Fibroblast of skin of right quadriceps (primary cell): ENCODE results near the gene CSGALNACT2.
A peak's percentile ranks its signal among the peaks of the same experiment; 100 is the strongest.

Experiments
- DNase-seq: peaks from one replicate; pipeline ENCODE4 v3.0.0-alpha.2; 2013

CSGALNACT2 gene

DNA sequence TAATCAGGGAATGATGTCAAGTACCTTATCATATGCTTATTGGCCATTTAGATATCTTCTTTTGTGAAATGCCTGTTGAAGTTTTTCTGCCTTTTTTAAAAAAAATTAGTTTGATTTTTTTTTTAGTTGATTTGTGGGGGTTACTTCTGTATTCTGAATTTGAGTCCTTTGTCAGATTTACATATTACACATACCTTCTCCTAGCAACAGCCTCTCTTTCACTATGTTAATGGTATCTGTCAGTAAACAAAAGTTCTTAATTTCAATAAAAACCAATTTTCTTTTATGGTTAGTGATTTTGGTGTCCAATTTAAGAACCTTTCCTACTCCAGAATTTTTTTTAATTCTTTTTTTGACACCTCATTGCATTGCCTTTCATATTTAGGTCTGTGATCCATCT, 52.0 kb downstream of the CSGALNACT2 start:
- DNase-seq: no peak

DNA sequence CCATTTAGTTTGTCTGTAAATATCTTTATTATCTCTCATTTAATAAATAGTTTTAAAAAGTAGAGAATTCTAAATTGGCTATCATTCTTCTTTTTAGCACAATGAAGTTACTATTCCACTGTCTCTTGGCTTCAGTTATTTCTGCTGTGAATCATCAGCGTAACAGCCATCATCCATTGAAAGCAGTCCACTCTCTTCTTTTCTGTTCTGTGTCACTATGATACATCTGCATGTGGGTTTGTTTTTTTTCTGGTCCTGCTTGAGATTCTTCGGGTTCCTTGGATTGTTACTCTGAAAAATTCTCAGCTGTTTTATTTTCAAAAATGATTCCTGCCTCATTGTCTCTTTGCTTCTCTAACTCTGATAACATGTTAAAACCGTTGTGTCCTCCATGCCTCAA, 52.5 kb downstream of the CSGALNACT2 start:
- no peak for DNase-seq

DNA sequence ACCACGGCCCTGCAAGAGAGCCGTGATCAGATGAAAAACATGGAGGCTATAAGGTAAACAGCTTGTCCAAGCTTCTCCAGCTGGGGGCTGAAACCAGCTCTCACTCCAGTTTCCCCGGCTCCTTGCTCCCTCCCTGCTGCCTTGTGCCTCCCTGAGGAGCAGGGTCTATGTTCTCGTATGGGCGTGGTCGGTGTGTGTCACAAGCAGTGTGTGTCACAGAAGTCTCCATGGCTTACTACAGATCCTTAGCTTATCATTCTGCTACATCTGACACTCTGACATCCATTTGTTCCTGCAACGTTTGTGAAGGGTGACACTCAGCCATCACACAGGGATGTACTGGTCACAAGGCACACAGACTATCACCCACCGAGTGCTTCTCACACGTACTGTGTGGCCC, 54.6 kb downstream of the CSGALNACT2 start:
- DNase-seq: no peak

DNA sequence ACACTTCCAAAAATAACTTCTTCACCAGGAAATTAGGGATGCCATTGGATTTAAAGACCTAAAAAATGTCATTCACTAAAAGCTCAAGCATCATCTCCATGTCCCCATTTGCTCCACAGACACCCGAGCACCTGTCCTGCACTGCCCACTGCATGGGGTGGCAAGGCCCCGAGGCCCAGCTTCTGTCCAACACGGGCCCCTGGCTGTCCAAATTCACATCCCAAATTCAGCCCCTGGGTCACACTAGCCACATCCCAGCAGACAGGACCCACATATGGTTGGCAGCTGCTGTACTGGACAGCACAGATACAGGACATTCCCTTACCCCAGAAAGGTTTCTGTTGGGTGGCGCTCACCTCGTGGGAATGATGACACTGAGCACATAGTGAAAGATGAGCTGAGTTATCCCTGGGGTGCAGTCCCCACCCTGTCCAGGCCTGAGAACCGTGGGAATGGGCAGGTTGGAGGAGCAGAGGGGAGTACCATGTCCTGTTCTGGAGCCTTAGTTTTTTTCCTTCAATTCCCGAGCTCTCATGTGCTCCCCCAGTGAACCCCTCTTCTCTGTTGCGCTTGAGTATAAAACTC, 55.3 kb downstream of the CSGALNACT2 start:
- no peak for DNase-seq

DNA sequence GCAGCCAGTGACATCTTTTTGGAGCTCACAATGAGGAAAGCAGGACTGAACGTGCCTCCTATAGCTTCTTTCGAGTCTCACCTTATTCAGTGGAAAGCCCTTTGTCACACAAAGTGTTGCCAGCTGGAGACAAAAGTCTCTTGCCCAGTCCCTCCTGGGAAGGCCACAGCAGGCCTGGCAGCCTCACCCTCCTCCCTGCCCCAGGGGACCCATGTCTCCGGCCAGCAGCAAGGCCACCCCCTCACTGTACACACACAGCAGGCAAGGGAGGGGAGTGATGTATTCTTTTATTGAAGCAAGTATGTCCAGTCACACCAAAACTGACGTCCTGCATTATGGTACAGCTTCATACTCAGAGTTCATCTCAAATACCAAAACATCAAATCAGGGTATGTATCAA, 56.0 kb downstream of the CSGALNACT2 start:
- DNase-seq: no peak

DNA sequence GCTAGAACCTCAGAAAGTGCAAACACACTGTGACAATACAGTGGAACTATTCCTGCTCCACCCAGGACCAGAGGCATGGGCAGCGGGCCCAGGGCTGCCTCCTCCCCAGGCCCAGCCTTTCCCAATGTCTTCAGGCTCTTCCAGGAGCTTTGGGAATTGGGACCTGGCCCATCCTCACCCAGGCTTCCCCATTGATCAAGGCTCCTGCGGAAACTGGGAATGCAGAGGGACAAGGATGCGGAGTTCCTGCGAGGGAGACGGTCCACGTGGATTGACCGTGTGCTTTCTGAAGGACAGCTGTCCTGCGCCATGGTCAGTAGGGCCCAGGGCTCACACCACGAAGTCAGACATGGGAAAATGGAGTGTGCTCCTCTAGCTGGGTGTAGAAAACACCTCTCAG, 56.6 kb downstream of the CSGALNACT2 start:
- DNase-seq: no peak

DNA sequence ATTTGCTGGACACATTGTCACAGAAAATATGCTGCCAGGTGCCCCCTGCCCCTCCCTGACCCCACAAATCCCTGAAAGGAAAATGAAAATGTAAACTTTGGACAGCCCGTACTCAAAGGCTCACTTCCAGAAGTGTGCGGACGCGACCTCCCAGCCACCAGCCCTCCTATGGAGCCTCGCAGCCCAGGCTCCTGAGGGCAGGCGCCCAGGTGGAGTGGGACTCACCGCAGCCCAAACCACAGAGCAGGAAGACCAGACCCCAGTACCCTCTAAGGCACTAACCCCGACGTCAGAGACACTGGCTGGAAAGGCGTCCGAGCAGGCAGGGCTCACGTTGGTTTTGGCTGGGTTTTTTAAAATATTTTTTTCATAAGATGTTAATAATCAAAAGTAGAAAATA, 57.3 kb downstream of the CSGALNACT2 start:
- no peak for DNase-seq

DNA sequence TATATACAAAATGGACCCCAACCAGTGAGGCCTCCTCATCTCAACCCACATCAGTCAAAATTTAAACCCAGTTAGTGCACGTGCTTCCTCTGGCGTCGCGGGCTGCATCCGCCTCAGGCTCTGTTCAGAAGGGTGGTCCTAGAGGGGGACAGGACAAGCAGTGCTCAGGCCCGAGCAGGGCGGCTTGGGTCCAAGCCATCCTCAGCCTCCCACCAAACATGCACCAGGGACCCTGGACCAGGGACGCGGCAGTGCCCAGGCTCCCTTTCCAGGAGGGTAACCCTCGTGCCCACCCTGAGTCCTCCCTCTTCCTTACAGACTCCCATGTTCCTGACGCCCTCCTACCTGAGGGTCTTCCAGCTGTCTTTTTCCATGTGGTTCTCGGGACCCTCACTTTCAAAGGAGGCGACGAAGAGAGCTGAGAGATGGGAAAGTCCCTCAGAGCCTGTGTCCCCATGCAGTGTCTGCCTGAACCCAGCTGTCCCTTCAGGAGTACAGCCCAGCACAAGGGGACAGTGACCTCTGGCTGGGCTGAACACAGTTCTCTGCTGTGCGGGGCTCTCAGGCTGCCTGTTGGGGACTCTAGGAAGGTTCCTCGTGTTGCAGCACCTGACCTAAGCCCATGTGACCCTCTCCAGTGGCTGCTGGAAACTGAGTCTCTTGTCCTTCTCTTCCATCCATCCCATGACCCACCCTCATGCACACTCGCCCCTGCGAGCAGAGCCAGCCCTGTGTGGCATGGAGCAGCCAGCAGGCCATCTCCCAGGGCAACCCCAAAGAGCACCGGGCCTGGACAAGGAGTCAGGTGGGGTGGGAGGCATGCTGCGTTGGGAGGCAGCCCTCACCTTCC, 58.1 kb downstream of the CSGALNACT2 start:
- DNase-seq: no peak

DNA sequence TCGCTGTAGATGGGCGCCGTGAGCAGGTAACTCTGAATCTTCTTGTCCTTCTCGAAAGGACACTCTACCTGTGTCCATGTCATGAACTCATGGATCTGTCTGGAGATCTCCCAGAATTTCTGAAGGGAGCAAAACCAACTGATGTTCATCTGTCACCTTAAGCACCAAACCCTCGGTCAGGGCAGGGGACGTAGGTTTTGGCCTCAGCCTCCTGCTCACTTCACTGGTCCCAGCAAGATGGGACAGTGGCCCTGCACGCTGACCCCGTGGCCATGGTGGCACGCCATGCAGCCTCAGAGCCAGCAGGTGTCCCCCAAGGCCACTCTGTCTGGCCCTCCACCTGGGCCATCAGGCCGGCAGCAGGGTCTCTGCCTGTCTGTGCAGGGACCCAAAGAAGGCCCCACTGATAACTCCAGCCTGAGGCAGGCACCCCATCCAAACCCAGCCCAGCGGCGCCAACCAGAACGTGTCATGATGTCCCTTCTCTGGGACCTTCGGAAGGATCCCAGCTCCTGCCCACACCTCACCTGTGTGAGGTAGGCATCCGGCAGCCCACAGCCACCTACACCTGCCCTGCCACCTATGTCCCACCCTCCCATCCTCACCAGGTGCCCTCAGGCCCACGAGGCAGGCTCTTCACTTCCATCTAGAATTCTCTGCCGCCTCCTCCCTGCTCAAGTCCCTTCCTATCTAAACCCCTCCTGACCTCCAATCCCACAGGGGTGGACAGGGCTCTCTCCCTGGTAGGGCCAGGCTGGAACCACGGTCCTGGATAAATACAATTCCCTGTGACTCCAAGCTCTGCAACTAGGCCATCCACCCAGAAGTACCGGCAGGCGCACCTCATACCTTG, 59.0 kb downstream of the CSGALNACT2 start:
- no peak for DNase-seq

DNA sequence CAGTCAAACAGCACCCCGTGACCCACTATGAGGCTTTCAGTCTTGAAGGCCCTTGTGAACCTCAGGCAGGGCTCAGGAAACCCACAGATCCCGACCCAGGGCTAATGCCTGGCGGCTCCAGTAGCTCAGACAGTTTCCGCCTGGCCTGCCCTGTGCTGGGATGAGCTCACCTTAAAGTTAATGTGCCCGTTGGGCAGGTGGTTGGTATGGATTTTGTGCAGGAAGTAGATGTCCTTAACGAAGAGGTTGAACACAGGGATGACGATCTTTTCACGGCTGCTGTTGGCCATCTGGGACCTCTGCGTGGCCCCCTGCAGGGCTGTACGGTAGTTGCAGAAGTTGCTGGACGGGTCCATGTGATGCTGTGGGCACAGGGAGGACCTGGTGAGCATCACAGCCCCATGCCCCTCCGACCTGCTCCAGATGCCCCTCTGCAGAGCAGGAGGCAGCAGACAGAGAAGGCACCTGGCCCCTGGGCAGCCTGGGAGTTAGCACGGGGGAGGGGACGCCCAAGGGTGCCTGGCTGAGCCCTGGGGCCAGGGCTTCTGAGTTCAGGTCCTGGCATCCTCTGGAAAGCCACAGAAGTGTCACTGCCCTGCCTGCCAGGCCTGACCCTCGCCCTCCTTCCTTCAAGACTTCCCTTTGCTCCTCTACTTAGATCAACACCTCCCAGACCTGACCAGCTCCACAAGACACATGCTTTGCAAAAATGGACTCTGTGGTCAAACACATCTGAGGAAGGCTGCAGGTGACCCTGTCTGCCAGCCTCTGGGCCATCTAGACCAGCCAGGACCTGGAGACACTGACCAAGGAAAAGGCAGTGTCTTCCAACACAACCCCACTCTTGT, 59.8 kb downstream of the CSGALNACT2 start:
- no peak for DNase-seq

DNA sequence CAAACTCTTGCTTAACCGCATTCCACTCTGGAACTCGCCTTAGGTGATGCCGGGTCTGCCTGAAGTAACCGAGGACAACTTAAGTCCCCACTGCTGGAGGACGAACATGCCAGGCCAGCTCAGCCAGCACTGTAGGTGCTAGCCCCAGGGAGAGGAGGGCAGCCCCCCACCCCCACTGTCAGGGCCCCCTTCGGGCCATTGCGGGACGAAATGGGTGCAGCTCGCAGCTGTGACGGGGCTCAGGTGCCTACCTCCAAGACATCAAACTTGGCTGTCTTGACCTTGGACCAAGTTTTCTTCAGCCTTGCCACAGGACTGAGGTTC, 60.4 kb downstream of the CSGALNACT2 start:
- no peak for DNase-seq

DNA sequence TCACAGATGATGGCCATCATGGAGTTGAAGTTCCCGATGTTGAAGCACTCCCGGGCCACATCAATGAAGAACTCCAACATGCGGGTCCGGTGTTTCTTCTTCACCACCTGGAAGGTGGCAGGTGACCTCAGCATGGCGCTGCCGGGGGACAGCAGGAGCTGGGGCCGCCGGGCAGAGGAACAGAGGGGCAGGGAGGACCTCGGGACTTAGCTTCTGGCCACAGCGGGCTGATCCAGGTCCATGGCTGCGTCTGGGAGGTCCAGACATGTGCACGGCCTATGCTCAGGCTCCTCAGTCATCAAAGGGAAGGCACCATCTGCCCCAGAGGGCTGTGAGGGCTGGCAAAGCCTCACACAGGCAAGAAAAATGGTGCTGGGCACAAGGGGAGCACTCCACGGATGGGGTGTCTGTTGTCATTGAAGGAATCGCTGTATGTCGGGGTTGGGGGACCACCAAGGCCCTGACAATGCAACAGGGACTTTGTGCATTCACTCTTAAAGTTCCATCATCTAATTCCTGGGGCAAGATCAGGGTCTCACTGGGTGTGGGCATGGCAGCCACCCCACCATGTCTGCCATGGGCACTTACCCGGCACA, 60.9 kb downstream of the CSGALNACT2 start:
- DNase-seq: no peak

DNA sequence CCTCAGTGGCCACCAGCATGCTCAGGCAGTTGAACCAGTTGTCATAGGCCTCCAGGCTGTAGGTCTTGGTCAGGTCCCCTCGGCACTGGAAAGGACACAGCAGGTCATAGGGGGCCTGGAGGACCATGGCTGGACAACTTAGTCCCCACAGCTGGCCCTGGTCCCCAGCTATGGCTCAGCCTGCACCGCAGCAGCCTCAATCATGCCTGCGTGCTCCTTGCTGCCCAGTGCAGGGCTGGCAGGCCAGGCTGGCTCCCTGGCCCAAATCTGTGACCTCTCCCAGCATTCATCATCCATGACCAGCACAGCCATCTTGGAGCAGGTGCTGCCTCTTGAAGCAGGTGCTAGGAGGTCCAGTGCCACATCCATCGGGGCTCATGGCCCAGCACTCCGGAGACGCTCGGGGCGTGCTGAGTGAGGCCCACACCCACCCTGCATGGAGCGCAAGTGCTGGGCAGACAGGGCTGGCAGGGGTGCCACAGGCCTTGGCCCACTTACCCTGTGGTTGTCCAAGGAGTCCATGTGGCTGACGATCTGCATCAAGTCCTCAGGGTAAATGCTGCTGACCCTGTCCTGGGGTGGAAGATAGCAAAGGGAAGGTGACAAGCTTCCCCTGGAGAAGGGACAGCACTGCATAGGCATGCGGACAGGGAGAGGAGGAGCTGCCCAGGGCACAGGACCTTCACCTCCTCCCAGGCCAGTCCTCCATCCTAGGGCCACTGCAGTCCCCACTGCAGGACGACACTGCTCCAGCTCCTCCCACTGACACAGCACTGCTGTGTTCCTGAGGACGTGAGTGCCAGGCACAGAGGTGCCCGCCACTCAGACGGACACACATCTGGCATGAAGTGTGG, 61.7 kb downstream of the CSGALNACT2 start:
- DNase-seq: no peak

DNA sequence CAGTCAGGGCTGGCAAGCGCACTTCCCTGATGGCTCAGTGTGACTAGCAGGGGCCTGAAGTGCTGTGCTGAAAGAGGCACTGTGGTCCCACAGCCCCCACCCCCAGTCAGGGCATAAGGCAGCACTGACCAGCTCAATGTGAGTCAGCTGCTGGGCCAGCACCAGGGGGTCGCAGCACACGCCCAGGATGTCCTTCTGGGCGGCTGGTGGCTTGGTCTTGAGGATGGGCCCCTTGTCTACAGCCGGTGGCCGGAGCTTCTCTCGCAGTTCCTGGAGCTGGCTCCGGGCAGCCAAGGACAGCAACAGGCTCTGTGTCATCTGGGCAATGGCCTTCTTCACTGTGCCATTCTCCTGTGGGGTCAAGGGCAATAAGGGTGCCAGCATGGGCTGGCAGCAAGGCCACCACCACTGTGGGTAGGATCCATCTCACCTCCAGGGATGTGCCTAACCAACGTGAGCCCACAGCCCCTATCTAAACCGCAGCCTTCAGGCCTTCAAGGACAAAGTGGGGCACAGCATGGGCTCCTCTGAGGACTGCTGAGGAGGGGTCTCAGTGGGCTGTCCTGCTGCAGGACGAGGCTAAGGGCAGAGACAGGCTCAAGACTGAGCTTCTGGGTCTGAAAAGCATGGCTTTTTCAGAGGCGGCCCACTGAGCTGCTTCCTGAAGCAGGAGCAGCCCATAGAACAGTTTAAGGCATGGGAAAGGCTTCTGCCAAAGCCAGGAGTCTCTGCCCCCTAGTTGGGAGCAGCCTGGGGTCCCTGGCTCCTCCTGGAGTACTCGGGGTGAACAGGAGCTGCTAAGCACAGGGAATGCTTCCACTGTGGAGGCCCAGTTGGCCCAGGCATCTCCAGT, 62.5 kb downstream of the CSGALNACT2 start:
- DNase-seq: no peak

DNA sequence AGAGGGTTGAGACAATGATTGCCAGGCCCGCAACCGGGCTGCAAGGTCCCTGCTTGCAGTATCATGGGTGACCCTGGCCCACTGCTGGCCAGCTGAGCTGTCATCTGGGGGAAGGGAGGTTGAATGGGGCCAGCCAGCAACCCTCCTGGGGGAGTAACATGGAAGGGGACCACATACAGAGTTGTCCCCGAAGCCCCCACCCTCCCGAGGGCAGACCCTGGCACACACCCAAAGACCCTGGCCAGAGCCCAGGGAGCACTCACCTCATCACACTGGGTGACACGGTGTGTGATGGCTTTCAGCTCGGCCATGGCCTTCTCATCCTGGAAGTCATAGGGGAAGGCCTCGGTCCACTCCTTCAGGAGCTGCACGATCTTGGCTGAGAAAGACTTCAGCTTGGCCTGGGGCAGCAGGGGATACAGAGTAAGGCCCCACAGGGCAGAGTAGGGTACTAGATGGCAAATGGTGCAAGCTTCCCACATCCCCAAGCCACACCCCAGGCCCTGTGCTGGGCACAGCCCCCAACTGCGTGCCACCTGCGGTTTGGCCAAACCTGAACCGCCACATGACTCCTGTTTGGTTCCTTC, 63.4 kb downstream of the CSGALNACT2 start:
- no peak for DNase-seq

DNA sequence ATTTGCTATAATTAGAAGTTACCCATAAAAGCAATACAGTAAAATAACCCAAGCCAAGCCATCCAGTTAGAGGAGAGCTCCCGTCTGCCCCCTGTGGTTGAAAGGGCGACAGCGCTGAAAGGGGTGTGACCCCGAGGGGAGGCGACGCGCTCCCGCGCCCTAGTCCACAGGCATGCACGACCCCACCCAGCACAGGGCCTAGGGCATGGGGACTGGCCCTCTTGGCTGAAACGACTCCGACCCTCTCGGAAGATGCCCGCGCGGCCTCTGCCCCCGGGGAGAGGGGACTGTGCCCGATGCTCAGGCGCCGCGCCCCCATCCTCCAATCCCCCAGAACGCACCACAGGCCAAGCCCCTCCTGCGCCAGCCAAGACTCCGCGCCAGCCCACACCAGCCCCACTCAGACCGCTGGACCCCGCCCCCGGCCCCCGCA, 64.0 kb downstream of the CSGALNACT2 start:
- DNase-seq: peak; percentile 10

DNA sequence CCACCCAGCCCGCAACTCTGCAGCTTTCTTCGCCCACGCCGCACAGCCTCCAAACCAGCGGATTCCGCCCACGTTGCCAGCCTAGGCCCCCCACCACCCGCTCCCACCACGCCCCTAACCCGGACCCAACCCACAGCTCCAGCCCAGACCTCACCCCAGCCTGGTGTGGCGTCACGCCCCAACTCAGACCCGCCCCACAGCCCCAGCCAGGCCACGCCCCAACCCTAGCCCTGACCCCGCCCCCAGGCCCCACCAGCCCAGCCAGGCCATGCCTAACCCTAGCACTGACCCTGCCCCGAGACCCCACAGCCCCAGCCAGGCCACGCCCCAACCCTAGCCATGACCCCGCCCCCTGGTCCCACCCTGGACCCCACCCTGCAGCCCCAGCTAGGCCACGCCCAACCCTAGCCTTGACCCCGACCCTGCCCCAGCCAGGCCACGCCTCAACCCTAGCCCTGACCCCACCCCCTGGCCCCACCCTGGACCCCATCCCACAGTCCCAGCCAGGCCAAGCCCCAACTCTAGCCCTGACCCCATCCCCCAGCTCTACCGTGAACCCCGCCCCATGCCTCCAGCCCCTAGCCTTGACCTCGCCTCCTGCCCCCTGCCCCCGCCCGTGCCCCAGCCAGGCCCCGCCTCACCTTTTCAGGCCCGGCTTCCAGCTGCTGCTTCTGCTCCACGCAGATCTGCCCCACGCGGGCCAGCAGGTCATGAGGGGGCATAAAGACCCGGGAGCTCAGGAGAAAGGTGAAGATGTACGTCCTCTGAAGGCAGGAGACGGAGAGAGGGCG, 64.6 kb downstream of the CSGALNACT2 start:
- DNase-seq: no peak

DNA sequence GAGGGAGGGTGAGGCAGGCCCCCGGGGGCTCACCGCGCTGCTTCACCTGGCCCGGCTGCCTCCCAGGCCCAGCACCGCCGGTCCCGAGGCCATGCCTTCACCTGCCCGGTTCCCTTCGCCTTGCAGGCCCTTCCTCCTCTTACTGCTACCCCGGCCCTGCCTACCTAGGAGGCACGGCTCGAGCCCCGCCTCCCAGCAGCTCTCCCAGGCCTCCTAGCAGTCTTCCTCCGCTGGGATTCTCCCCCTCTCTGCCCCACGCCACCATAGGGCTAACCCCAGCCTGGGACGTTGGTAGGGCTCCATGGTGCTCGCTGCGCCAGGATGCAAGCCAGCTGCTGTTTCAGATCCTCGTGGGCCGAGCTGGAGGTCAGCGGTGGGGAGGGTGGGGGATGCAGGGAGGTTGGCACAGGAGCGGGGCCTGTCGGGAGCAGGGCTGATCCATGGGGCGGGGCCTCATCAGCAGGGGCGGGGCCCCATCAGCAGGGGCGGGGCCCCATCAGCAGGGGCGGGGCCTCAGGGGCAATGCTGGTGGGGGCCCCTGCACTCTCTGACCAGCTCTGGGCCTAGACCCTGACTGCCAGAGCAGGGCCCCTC, 65.3 kb downstream of the CSGALNACT2 start:
- no peak for DNase-seq
